Ectodermal cell (in vitro differentiated cells): Measurements from ENCODE around the gene ABTB2.

Experiments
- H3K27ac ChIP-seq: 2 replicates; pipeline ENCODE4 v1.7.0; 2013; ENCODE audit warnings: mild to moderate bottlenecking, low read depth, low read length; ENCODE audit not compliant: insufficient read depth, poor library complexity, severe bottlenecking
- H3K27me3 ChIP-seq: 2 replicates; pipeline ENCODE4 v1.7.0; 2013; ENCODE audit warnings: mild to moderate bottlenecking, low read length; ENCODE audit not compliant: insufficient read depth, control insufficient read depth, poor library complexity, severe bottlenecking
- H3K36me3 ChIP-seq: one replicate; pipeline ENCODE4 v1.7.0; 2013; ENCODE audit warnings: low read length; ENCODE audit not compliant: control insufficient read depth, insufficient read depth
- H3K4me1 ChIP-seq: one replicate; pipeline ENCODE4 v1.7.0; 2013; ENCODE audit warnings: low read length; ENCODE audit not compliant: control insufficient read depth, insufficient read depth
- H3K4me3 ChIP-seq: 2 replicates; pipeline ENCODE4 v1.7.0; 2013; ENCODE audit warnings: low read depth, low read length, control low read depth; ENCODE audit not compliant: insufficient read depth
- H3K9me3 ChIP-seq: 2 replicates; pipeline ENCODE4 v1.7.0; 2013; ENCODE audit warnings: mild to moderate bottlenecking, low read length, moderate library complexity; ENCODE audit not compliant: control insufficient read depth
- WGBS, 2 experiments: methylation state at CpG; one replicate each; pipeline ENCODE4 v1.1.7; 2013; ENCODE audit warnings: missing lambda C conversion rate in 2 of 2; 5-methylcytosine and 5-hydroxymethylcytosine counted together

Gene ABTB2

GRCh38 chr11:34364102-34364501 is 6.3 kb upstream of the ABTB2 start:
- peaks cover 1% of the 10 kb centered on the region for H3K27me3 ChIP-seq
- no peaks in the 10 kb centered on the region for H3K36me3 ChIP-seq
- peaks cover under 1% of the 10 kb centered on the region for H3K4me1 ChIP-seq
- H3K4me3 ChIP-seq = no peak overlapping the region
- H3K9me3 ChIP-seq = no peaks in the 10 kb centered on the region
- 90 to 91% methylated on average over 3 of the region's 3 CpGs for WGBS, 2 experiments
- no peak overlapping the region for H3K27ac ChIP-seq

- WGBS, 2 experiments = 89 to 91% methylated on average over 8 of the region's 8 CpGs
- H3K4me1 ChIP-seq = peaks cover 6% of the 10 kb centered on the region
- H3K36me3 ChIP-seq = no peaks in the 10 kb centered on the region
- peaks cover 7% of the 10 kb centered on the region for H3K27me3 ChIP-seq
- H3K9me3 ChIP-seq = no peaks in the 10 kb centered on the region
- no peak overlapping the region for H3K27ac ChIP-seq
- no peak overlapping the region for H3K4me3 ChIP-seq
These were observed 5.7 kb upstream of the ABTB2 start for GRCh38 chr11:34363363-34364084.

GRCh38 chr11:34360046-34360445 is 2.2 kb upstream of the ABTB2 start:
- no peak overlapping the region for H3K27ac ChIP-seq
- H3K4me3 ChIP-seq = no peak overlapping the region
- peaks cover 6% of the 10 kb centered on the region for H3K4me1 ChIP-seq
- peaks cover 37% of the 10 kb centered on the region for H3K27me3 ChIP-seq
- no peaks in the 10 kb centered on the region for H3K9me3 ChIP-seq
- no peaks in the 10 kb centered on the region for H3K36me3 ChIP-seq
- 48 to 50% methylated on average over 1 of the region's 1 CpG for WGBS, 2 experiments

- H3K4me3 ChIP-seq = peak overlapping the region; percentile 50
These were observed 1.7 kb upstream of the ABTB2 start for GRCh38 chr11:34359548-34359891.

GRCh38 chr11:34358728-34359547 is 1.1 kb upstream of the ABTB2 start:
- Histone ChIP-seq H3K4me3 (peak overlapping the region; percentile 50), H3K27ac (no peak overlapping the region), H3K9me3 (no peaks in the 10 kb centered on the region), H3K4me1 (peaks cover 6% of the 10 kb centered on the region), H3K27me3 (peaks cover 44% of the 10 kb centered on the region), H3K36me3 (no peaks in the 10 kb centered on the region)
- WGBS, 2 experiments = 1% methylated on average over 39 of the region's 39 CpGs

More at GRCh38 chr11:34359548-34359891, 1.7 kb upstream of the ABTB2 start:
- Histone ChIP-seq H3K36me3 (no peaks in the 10 kb centered on the region), H3K9me3 (no peaks in the 10 kb centered on the region), H3K27ac (no peak overlapping the region), H3K27me3 (peaks cover 42% of the 10 kb centered on the region), H3K4me1 (peaks cover 6% of the 10 kb centered on the region)
- 0 to 22% methylated on average over 1 to 2 of the region's 4 CpGs for WGBS, 2 experiments

GRCh38 chr11:34358258-34358727 is 483 bp upstream of the ABTB2 start:
- WGBS, 2 experiments = 0% methylated on average over 23 to 25 of the region's 25 CpGs
- H3K36me3 ChIP-seq = no peaks in the 10 kb centered on the region
- peaks cover 6% of the 10 kb centered on the region for H3K4me1 ChIP-seq
- H3K27me3 ChIP-seq = peaks cover 44% of the 10 kb centered on the region
- H3K4me3 ChIP-seq = peak overlapping the region; percentile 50
- no peaks in the 10 kb centered on the region for H3K9me3 ChIP-seq
- H3K27ac ChIP-seq = no peak overlapping the region

- peaks cover 44% of the 10 kb centered on the region for H3K27me3 ChIP-seq
- H3K27ac ChIP-seq = no peak overlapping the region
- WGBS, 2 experiments = 1% methylated on average over 83 of the region's 83 CpGs
- H3K4me3 ChIP-seq = peak overlapping the region; percentile 39
- H3K9me3 ChIP-seq = no peaks in the 10 kb centered on the region
- H3K4me1 ChIP-seq = peaks cover 6% of the 10 kb centered on the region
- no peaks in the 10 kb centered on the region for H3K36me3 ChIP-seq
These were observed 703 bp downstream of the ABTB2 start for GRCh38 chr11:34356913-34357700.

- peak overlapping the region; percentile 39 for H3K4me3 ChIP-seq
- 1 to 2% methylated on average over 19 of the region's 19 CpGs for WGBS, 2 experiments
- peaks cover 6% of the 10 kb centered on the region for H3K4me1 ChIP-seq
- H3K27ac ChIP-seq = no peak overlapping the region
- peaks cover 44% of the 10 kb centered on the region for H3K27me3 ChIP-seq
- no peaks in the 10 kb centered on the region for H3K36me3 ChIP-seq
- H3K9me3 ChIP-seq = no peaks in the 10 kb centered on the region
These were observed 1.3 kb downstream of the ABTB2 start for GRCh38 chr11:34356576-34356912.

- WGBS, 2 experiments = 21 to 25% methylated on average over 7 of the region's 7 CpGs
- H3K9me3 ChIP-seq = no peaks in the 10 kb centered on the region
- H3K27ac ChIP-seq = no peak overlapping the region
- H3K36me3 ChIP-seq = no peaks in the 10 kb centered on the region
- peaks cover 44% of the 10 kb centered on the region for H3K27me3 ChIP-seq
- H3K4me1 ChIP-seq = peaks cover 6% of the 10 kb centered on the region
- H3K4me3 ChIP-seq = no peak overlapping the region
These were observed 1.7 kb downstream of the ABTB2 start for GRCh38 chr11:34356130-34356529.

GRCh38 chr11:34355726-34356125 is 2.1 kb downstream of the ABTB2 start:
- no peaks in the 10 kb centered on the region for H3K36me3 ChIP-seq
- peaks cover 44% of the 10 kb centered on the region for H3K27me3 ChIP-seq
- peaks cover 6% of the 10 kb centered on the region for H3K4me1 ChIP-seq
- H3K27ac ChIP-seq = no peak overlapping the region
- H3K4me3 ChIP-seq = no peak overlapping the region
- no peaks in the 10 kb centered on the region for H3K9me3 ChIP-seq
- WGBS, 2 experiments = 64 to 66% methylated on average over 3 of the region's 3 CpGs
